Transverse colon (tissue), 4 donors: ENCODE measurements around the gene PLD5.
"Not testable (repeated sequence)": the region's sequence is repeated elsewhere in the genome, so short reads cannot be mapped to it uniquely, and the experiment has no call there.

Experiments
- POLR2A ChIP-seq: fragments of 450-650 bp; IDR thresholded peaks from one replicate; pipeline ENCODE4 v1.6.1; 2016; ENCODE audit warnings: antibody characterized with exemption, mild to moderate bottlenecking, moderate library complexity
- POLR2AphosphoS5 ChIP-seq, 3 donors: sonication (generic); formaldehyde crosslinking; IDR thresholded peaks; one replicate each; pipeline ENCODE4 v1.6.1; 2016; ENCODE audit warnings: antibody characterized with exemption in 3 of 3
- TF ChIP-seq, protein P1 (sequence below), 5 experiments: fragments of 200-600 bp in 3 of 5; fragments of 450-650 bp in 2 of 5; sonication (generic) in 3 of 5; IDR thresholded peaks; 1 replicate in 2 of 5; 2 replicates in 3 of 5; pipeline ENCODE4 v1.5.1; 2016 to 2017; ENCODE audit warnings: antibody characterized with exemption in 5 of 5, inconsistent platforms in 3 of 5, mild to moderate bottlenecking in 2 of 5, moderate library complexity in 1 of 5

DNA sequence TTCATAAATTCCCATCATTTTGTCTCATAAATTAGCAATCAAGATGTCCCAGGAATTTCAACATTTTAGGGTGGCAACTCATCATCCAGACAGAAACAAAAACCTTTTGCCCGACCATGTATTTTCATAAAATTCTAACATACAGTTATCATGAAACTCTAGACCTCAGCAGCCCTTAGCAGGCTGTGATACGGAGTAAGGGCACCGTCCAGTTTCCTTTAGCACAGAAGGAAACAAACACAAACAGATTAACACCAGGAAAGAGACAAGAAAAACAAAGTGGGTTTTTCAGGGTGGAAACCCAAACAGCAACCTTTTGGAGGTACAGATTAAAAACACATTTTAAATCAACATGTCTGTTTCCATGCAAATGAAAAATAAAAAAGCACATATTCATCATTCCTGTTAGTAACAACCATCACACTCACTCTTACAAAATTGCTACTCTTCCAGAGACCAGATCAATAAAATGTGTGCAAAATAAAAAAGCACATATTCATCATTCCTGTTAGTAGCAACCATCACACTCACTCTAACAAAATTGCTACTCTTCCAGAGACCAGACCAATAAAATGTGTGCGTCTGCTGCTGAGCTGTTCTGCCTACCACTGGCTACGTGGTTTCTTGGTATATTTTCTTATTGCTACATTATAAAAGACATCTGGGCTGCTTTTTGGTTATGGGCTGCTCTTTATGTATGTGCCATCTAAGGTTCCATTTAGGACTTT is 241.6 kb downstream of the PLD5 start:
- not testable (repeated sequence) for TF ChIP-seq POLR2AphosphoS5 (IDR thresholded peaks at IDR 0.05); POLR2A
- TF ChIP-seq, protein P1, sequence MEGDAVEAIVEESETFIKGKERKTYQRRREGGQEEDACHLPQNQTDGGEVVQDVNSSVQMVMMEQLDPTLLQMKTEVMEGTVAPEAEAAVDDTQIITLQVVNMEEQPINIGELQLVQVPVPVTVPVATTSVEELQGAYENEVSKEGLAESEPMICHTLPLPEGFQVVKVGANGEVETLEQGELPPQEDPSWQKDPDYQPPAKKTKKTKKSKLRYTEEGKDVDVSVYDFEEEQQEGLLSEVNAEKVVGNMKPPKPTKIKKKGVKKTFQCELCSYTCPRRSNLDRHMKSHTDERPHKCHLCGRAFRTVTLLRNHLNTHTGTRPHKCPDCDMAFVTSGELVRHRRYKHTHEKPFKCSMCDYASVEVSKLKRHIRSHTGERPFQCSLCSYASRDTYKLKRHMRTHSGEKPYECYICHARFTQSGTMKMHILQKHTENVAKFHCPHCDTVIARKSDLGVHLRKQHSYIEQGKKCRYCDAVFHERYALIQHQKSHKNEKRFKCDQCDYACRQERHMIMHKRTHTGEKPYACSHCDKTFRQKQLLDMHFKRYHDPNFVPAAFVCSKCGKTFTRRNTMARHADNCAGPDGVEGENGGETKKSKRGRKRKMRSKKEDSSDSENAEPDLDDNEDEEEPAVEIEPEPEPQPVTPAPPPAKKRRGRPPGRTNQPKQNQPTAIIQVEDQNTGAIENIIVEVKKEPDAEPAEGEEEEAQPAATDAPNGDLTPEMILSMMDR (IDR thresholded peaks at IDR 0.05) = not testable (repeated sequence)
